Vagina (tissue), 2 donors: ENCODE measurements around the gene XK. TPM values are rescaled to one million over a fixed set of nuclear protein-coding genes. Genes with fewer than 3 reads are reported as not detected.

Experiments
- DNase-seq, 2 donors: peaks; one replicate each; pipeline ENCODE4 v3.0.0-alpha.2; 2017; ENCODE audit errors: extremely low spot score in 2 of 2
- H3K27ac ChIP-seq: fragments of 200-600 bp; sonication (generic); one replicate; pipeline ENCODE4 v1.5.1; 2019
- H3K27me3 ChIP-seq: fragments of 200-600 bp; sonication (generic); one replicate; pipeline ENCODE4 v1.5.1; 2019
- H3K36me3 ChIP-seq, 2 donors: fragments of 200-600 bp; sonication (generic); one replicate each; pipeline ENCODE4 v1.5.1; 2017 to 2019
- H3K4me1 ChIP-seq: fragments of 200-600 bp; sonication (generic); one replicate; pipeline ENCODE4 v1.5.1; 2019
- H3K4me3 ChIP-seq, 2 donors: fragments of 200-600 bp; sonication (generic); 1 replicate in 1 of 2; 2 replicates in 1 of 2; pipeline ENCODE4 v1.5.1; 2016 to 2019
- H3K9me3 ChIP-seq: fragments of 200-600 bp; sonication (generic); one replicate; pipeline ENCODE4 v1.5.1; 2019
- POLR2A ChIP-seq, 2 donors: fragments of 450-650 bp; IDR thresholded peaks; one replicate each; pipeline ENCODE4 v1.6.1; 2017; ENCODE audit warnings: antibody characterized with exemption in 2 of 2, mild to moderate bottlenecking in 2 of 2, moderate library complexity in 2 of 2
- POLR2AphosphoS5 ChIP-seq, 2 donors: sonication (generic); formaldehyde crosslinking; IDR thresholded peaks; one replicate each; pipeline ENCODE4 v1.9.0; 2017; ENCODE audit warnings: antibody characterized with exemption in 2 of 2, mild to moderate bottlenecking in 2 of 2, low read depth in 1 of 2; ENCODE audit not compliant: insufficient read depth in 1 of 2
- intact Hi-C: fragments of 100-400 bp; cut with DNase I; formaldehyde crosslinking; loops from one replicate; pipeline ENCODE4 v1.15.1; 2023
- total RNA-seq: library from RNA; depleted of rRNA; stranded (reverse); fragments of >200 nt; gene quantifications from one replicate; pipeline ENCODE4 v1.2.3, GENCODE V29; 2016
- TF ChIP-seq, protein P1 (sequence below), 3 experiments: fragments of 450-650 bp in 2 of 3; fragments of 200-600 bp in 1 of 3; sonication (generic) in 1 of 3; IDR thresholded peaks; one replicate each; pipeline ENCODE4 v1.5.1; 2017 to 2019; ENCODE audit warnings: antibody characterized with exemption in 3 of 3, mild to moderate bottlenecking in 2 of 3, moderate library complexity in 2 of 3

Gene XK
- total RNA-seq, 1 donor from 2014 or later, result 2.0 TPM

DNA sequence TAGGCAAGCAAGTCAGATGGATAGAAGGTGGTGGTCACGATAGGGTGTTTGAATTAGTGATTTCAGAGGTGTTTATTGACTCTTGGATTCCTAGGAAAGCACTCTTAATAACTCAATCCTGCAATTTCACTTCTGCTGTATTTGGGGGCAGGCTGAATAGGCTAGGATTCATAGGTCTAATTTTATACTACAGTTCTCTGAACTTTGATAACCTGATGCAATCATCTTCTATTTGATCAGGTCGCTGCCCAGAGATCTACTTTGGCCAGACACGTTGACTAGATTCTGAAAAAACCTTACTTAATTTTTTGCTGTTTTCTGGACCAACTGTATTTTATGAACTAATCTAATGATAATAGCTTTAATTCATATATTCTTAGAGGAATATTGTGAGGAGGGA lies 26.4 kb downstream of the XK start:
- no peaks in the 10 kb centered on the region for H3K27me3 ChIP-seq
- no peaks in the 10 kb centered on the region for H3K36me3 ChIP-seq
- no peak for TF ChIP-seq POLR2A (IDR thresholded peaks at IDR 0.05)
- TF ChIP-seq POLR2AphosphoS5 (IDR thresholded peaks at IDR 0.05; ENCODE audit: insufficient read depth in 1 of 2, low read depth in 1 of 2), result no peak
- TF ChIP-seq, protein P1, sequence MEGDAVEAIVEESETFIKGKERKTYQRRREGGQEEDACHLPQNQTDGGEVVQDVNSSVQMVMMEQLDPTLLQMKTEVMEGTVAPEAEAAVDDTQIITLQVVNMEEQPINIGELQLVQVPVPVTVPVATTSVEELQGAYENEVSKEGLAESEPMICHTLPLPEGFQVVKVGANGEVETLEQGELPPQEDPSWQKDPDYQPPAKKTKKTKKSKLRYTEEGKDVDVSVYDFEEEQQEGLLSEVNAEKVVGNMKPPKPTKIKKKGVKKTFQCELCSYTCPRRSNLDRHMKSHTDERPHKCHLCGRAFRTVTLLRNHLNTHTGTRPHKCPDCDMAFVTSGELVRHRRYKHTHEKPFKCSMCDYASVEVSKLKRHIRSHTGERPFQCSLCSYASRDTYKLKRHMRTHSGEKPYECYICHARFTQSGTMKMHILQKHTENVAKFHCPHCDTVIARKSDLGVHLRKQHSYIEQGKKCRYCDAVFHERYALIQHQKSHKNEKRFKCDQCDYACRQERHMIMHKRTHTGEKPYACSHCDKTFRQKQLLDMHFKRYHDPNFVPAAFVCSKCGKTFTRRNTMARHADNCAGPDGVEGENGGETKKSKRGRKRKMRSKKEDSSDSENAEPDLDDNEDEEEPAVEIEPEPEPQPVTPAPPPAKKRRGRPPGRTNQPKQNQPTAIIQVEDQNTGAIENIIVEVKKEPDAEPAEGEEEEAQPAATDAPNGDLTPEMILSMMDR (IDR thresholded peaks at IDR 0.05), result no peak
- H3K4me1 ChIP-seq, result no peaks in the 10 kb centered on the region
- H3K9me3 ChIP-seq, result no peaks in the 10 kb centered on the region
- no peak overlapping the region for H3K4me3 ChIP-seq
- DNase-seq, result no peak
- intact Hi-C loops, result no loop called here
- no peak overlapping the region for H3K27ac ChIP-seq

DNA sequence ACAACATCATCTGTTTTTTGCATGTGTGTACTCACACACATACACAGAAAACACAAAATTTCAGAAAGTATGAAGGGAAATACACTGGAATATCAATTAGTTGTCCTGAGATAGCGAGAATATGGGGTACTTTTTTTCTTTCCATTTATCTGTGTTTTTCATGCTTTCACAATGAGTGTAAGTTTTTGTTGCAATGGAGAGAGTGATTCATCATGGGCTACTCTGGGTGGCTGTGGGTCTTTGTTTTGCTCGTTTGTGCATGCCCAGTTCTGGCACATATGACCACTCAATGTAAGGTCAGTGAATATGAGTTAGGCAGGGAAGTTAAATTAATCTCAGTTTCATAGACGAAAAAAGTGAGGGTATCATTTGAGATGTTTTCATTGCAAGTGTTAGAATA lies 26.9 kb downstream of the XK start:
- DNase-seq, result no peak
- intact Hi-C loops, result no loop called here
- Histone ChIP-seq H3K36me3 (no peaks in the 10 kb centered on the region), H3K9me3 (no peaks in the 10 kb centered on the region), H3K27ac (no peak overlapping the region), H3K4me1 (no peaks in the 10 kb centered on the region), H3K27me3 (no peaks in the 10 kb centered on the region), H3K4me3 (no peak overlapping the region)
- TF ChIP-seq, protein P1 (IDR thresholded peaks at IDR 0.05), result no peak
- TF ChIP-seq POLR2A (IDR thresholded peaks at IDR 0.05), result no peak
- no peak for TF ChIP-seq POLR2AphosphoS5 (IDR thresholded peaks at IDR 0.05; ENCODE audit: insufficient read depth in 1 of 2, low read depth in 1 of 2)

DNA sequence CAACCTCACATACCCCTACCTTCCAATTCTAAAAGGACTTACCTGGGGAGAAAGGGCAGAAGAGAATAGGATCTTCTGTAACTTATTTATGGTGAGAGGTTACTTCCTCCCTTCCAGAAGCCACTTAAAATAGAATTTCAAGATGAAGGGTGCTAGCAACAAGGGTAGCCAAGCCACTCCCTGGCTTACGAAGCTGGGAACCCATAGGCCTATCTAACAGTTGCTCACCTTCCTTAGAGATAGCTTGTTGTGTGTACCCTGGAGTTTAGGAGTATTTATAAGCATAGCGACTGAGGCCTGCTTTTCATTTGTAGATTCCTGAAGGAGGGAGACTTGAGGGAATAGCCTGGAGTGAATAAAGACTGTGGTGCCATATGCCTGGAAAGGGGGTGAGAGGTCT lies 28.9 kb downstream of the XK start:
- Histone ChIP-seq H3K27ac (no peak overlapping the region), H3K4me1 (no peaks in the 10 kb centered on the region), H3K9me3 (no peaks in the 10 kb centered on the region), H3K36me3 (no peaks in the 10 kb centered on the region), H3K4me3 (no peak overlapping the region), H3K27me3 (no peaks in the 10 kb centered on the region)
- intact Hi-C loops, result no loop called here
- DNase-seq, result no peak
- TF ChIP-seq POLR2A (IDR thresholded peaks at IDR 0.05), result no peak
- no peak for TF ChIP-seq POLR2AphosphoS5 (IDR thresholded peaks at IDR 0.05; ENCODE audit: insufficient read depth in 1 of 2, low read depth in 1 of 2)
- TF ChIP-seq, protein P1 (IDR thresholded peaks at IDR 0.05), result no peak

DNA sequence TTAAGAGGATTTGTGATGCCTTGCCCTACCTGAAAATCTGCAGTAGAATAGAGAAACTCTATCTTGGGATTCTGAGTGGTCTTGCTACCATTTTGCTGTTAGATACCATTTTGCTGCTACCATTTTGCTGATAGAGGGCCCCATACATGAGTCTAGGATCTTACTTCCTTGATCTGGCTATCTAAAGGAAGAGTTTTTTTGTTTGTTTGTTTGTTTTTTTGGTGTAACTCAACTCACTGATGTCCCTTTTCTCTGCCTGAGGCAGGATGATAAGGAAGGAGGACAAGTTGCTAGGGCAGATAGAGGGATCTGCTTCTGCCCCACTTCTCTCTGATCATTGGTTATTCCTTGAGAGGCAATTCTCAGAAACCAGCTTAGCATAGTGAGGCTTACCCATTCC lies 31.0 kb downstream of the XK start:
- intact Hi-C loops, result loop anchor here (5.0 kb wide), 1 partner anchor 1501 kb away; no protein-coding TSS in a partner anchor
- TF ChIP-seq, protein P1 (IDR thresholded peaks at IDR 0.05), result no peak
- TF ChIP-seq POLR2A (IDR thresholded peaks at IDR 0.05), result no peak
- no peak for TF ChIP-seq POLR2AphosphoS5 (IDR thresholded peaks at IDR 0.05; ENCODE audit: insufficient read depth in 1 of 2, low read depth in 1 of 2)
- Histone ChIP-seq H3K36me3 (no peaks in the 10 kb centered on the region), H3K9me3 (no peaks in the 10 kb centered on the region), H3K27me3 (no peaks in the 10 kb centered on the region), H3K4me1 (no peaks in the 10 kb centered on the region), H3K27ac (no peak overlapping the region), H3K4me3 (no peak overlapping the region)
- no peak for DNase-seq

DNA sequence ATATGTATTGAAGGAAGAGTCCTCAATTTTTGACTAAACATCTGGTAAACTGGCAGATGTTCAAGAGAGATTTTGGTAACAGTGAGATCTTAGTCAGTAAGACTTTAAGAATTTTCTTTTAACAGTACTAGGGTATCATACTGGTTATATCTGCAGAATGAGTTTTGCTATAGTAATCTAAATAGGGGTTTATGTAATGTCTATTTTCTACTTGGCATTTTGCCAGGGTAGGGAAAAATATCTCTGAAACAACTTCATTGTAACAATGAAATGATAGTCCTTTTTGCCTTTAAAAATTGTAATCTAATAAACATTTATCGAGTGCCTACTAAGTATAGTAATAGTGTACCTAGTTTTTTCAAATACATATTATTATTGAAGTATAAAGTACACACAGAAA lies 32.1 kb downstream of the XK start:
- Histone ChIP-seq H3K4me3 (no peak overlapping the region), H3K4me1 (no peaks in the 10 kb centered on the region), H3K27me3 (no peaks in the 10 kb centered on the region), H3K36me3 (no peaks in the 10 kb centered on the region), H3K9me3 (no peaks in the 10 kb centered on the region), H3K27ac (no peak overlapping the region)
- TF ChIP-seq POLR2A (IDR thresholded peaks at IDR 0.05) (no peak), POLR2AphosphoS5 (IDR thresholded peaks at IDR 0.05; ENCODE audit: insufficient read depth in 1 of 2, low read depth in 1 of 2) (no peak)
- TF ChIP-seq, protein P1 (IDR thresholded peaks at IDR 0.05), result no peak
- intact Hi-C loops, result loop anchor here (5.0 kb wide), 1 partner anchor 1500 kb away; no protein-coding TSS in a partner anchor
- no peak for DNase-seq
